Breast epithelium (tissue), 4 donors: ENCODE data around the gene SYNGR1. TPM values are rescaled to one million over a fixed set of nuclear protein-coding genes. Genes with fewer than 3 reads are reported as not detected.
A peak's percentile ranks its signal among the peaks of the same experiment; 100 is the strongest.

Experiments used
- DNase-seq, 2 donors: peaks; one replicate each; pipeline ENCODE4 v3.0.0-alpha.2; 2019; ENCODE audit warnings: low spot score in 2 of 2
- H3K27ac ChIP-seq, 2 donors: fragments of 200-600 bp; sonication (generic) in 1 of 2; one replicate each; pipeline ENCODE4 v1.5.1; 2016 to 2019; ENCODE audit warnings: mild to moderate bottlenecking in 1 of 2
- H3K27me3 ChIP-seq, 2 donors: fragments of 200-600 bp; sonication (generic) in 1 of 2; one replicate each; pipeline versions ENCODE4 v1.5.1 to v1.6.0; 2017 to 2019; ENCODE audit warnings: control low read depth in 1 of 2, mild to moderate bottlenecking in 1 of 2
- H3K36me3 ChIP-seq: fragments of 200-600 bp; one replicate; pipeline ENCODE4 v1.5.1; 2019
- H3K4me1 ChIP-seq, 2 donors: fragments of 200-600 bp; sonication (generic); one replicate each; pipeline ENCODE4 v1.5.1; 2016 to 2019; ENCODE audit warnings: control low read depth in 1 of 2
- H3K4me3 ChIP-seq, 3 donors: fragments of 200-600 bp; sonication (generic); 1 replicate in 2 of 3; 2 replicates in 1 of 3; pipeline ENCODE4 v1.5.1; 2016 to 2019; ENCODE audit warnings: mild to moderate bottlenecking in 3 of 3, moderate library complexity in 2 of 3
- H3K9me3 ChIP-seq, 2 donors: fragments of 200-600 bp; sonication (generic) in 1 of 2; one replicate each; pipeline ENCODE4 v1.5.1; 2016 to 2019; ENCODE audit warnings: control low read depth in 1 of 2
- POLR2A ChIP-seq: fragments of 450-650 bp; IDR thresholded peaks from one replicate; pipeline ENCODE4 v1.6.1; 2016; ENCODE audit warnings: antibody characterized with exemption, mild to moderate bottlenecking, moderate library complexity
- POLR2AphosphoS5 ChIP-seq, 3 donors: sonication (generic); formaldehyde crosslinking; IDR thresholded peaks; one replicate each; pipeline ENCODE4 v1.6.1; 2017; ENCODE audit warnings: antibody characterized with exemption in 3 of 3
- intact Hi-C: fragments of 100-400 bp; cut with DNase I; formaldehyde crosslinking; loops from one replicate; pipeline ENCODE4 v1.15.1; 2023; ENCODE audit warnings: low total_unique reads
- total RNA-seq, 3 donors: library from RNA; depleted of rRNA; stranded (reverse); fragments of >200 nt; gene quantifications; one replicate each; pipeline ENCODE4 v1.1.0, GENCODE V29; 2016
- TF ChIP-seq, protein P1 (sequence below), 3 donors: fragments of 450-650 bp; IDR thresholded peaks; one replicate each; pipeline ENCODE4 v1.5.1; 2016 to 2017; ENCODE audit warnings: antibody characterized with exemption in 3 of 3, mild to moderate bottlenecking in 3 of 3, moderate library complexity in 3 of 3

The SYNGR1 gene
- total RNA-seq, 3 donors from 2014 or later = 6.9 to 22.3 (median 20.5) TPM

DNA sequence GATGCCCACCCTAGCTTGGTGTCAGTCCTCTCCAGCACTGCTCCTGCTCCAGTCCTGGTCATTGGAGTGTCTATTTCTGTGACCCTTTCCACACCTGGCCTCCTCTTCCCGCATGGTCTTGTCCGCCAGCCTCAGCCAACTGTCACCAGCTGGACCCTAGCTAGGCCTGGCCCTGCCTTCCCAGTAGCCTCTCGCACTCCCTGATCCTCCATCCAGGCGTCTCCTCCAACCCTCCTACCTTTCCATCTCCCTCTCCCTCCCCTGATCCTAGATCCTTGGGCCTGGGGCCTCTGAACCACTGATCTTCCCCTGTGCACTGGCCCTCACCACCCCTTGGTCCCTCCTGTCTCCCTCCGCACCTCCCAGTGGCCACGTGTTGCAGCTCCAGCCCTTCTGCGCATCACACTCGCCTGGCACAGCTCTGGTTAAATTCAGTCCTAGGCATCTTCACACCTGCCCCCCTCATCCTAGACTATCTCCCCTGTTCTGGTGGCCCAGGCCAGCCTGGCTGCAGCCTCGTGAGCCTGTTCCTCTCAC lies 9.9 kb downstream of the SYNGR1 start:
- intact Hi-C loops = loop anchor here (5.0 kb wide), 1 partner anchor 1077 kb away; no protein-coding TSS in a partner anchor
- H3K27me3 ChIP-seq = no peaks in the 10 kb centered on the region
- H3K4me1 ChIP-seq = no peaks in the 10 kb centered on the region
- TF ChIP-seq POLR2AphosphoS5 (IDR thresholded peaks at IDR 0.05) = no peak
- no peak for TF ChIP-seq POLR2A
- TF ChIP-seq, protein P1, sequence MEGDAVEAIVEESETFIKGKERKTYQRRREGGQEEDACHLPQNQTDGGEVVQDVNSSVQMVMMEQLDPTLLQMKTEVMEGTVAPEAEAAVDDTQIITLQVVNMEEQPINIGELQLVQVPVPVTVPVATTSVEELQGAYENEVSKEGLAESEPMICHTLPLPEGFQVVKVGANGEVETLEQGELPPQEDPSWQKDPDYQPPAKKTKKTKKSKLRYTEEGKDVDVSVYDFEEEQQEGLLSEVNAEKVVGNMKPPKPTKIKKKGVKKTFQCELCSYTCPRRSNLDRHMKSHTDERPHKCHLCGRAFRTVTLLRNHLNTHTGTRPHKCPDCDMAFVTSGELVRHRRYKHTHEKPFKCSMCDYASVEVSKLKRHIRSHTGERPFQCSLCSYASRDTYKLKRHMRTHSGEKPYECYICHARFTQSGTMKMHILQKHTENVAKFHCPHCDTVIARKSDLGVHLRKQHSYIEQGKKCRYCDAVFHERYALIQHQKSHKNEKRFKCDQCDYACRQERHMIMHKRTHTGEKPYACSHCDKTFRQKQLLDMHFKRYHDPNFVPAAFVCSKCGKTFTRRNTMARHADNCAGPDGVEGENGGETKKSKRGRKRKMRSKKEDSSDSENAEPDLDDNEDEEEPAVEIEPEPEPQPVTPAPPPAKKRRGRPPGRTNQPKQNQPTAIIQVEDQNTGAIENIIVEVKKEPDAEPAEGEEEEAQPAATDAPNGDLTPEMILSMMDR (IDR thresholded peaks at IDR 0.05) = no peak
- no peak overlapping the region for H3K4me3 ChIP-seq
- H3K27ac ChIP-seq = peak overlapping the region in 1 of 2 donors; percentile 79
- H3K36me3 ChIP-seq = no peaks in the 10 kb centered on the region
- no peaks in the 10 kb centered on the region for H3K9me3 ChIP-seq
- DNase-seq = no peak

- Histone ChIP-seq H3K27me3 (no peaks in the 10 kb centered on the region), H3K9me3 (no peaks in the 10 kb centered on the region), H3K27ac (peak overlapping the region; percentile 79 to 82), H3K36me3 (no peaks in the 10 kb centered on the region), H3K4me1 (no peaks in the 10 kb centered on the region), H3K4me3 (no peak overlapping the region)
- DNase-seq = no peak
- TF ChIP-seq POLR2AphosphoS5 (IDR thresholded peaks at IDR 0.05) = no peak
- TF ChIP-seq, protein P1 (IDR thresholded peaks at IDR 0.05) = no peak
- no peak for TF ChIP-seq POLR2A
- intact Hi-C loops = loop anchor here (5.0 kb wide), 1 partner anchor 1078 kb away; no protein-coding TSS in a partner anchor
Observed at GRCh38 chr22:39360242-39360641, 10.5 kb downstream of the SYNGR1 start.

GRCh38 chr22:39360674-39361413 lies 11.1 kb downstream of the SYNGR1 start:
- H3K27me3 ChIP-seq = no peaks in the 10 kb centered on the region
- peak; percentile 53 to 82 for DNase-seq
- H3K4me1 ChIP-seq = no peaks in the 10 kb centered on the region
- H3K36me3 ChIP-seq = no peaks in the 10 kb centered on the region
- H3K9me3 ChIP-seq = no peaks in the 10 kb centered on the region
- no peak overlapping the region for H3K4me3 ChIP-seq
- TF ChIP-seq, protein P1 (IDR thresholded peaks at IDR 0.05) = no peak
- TF ChIP-seq POLR2AphosphoS5 (IDR thresholded peaks at IDR 0.05) (no peak), POLR2A (no peak)
- intact Hi-C loops = loop anchor here (5.0 kb wide), 1 partner anchor 1079 kb away; no protein-coding TSS in a partner anchor
- H3K27ac ChIP-seq = peak overlapping the region; percentile 79 to 82

DNA sequence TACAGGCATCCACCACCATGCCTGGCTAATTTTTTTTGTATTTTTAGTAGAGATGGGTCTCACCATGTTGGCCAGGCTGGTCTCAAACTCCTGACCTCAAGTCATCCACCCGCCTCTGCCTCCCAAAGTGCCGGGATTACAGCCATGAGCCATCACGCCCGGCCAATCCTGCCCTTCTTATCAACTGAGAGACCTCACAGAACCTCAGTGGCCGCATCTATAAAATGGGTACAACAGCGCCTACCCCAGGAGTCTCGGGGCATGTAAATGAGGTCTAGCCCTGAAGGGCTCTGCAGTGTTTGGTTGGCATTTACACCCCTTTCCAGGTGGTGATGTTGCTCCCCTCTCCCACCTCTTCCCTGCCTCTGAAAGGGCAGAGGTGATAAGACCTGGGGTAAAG lies 11.7 kb downstream of the SYNGR1 start:
- H3K36me3 ChIP-seq = no peaks in the 10 kb centered on the region
- TF ChIP-seq POLR2A = no peak
- TF ChIP-seq POLR2AphosphoS5 (IDR thresholded peaks at IDR 0.05) = no peak
- TF ChIP-seq, protein P1 (IDR thresholded peaks at IDR 0.05) = no peak
- intact Hi-C loops = loop anchor here (5.0 kb wide), 1 partner anchor 1079 kb away; no protein-coding TSS in a partner anchor

DNA sequence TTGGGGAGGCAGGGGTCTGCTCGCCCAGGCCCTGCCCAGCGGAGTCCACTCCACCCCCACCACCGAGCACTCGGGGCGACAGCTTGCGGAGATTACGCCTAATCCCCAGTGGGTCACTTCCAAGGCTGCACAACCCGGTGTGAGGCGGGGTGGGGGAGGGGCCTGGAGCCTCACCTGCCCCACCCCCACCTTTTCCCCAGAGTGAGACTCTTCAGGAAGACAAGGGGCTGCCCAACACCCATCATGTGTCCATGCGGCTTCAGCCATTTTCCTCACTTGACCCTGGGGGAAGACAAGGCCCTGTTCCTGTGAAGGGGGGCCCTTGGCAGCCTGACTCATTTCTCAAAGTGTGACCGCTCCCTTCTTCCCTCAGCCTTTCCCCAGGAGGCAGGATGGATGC lies 12.5 kb downstream of the SYNGR1 start:
- H3K27ac ChIP-seq = no peak overlapping the region

More for the DNA sequence above, 11.7 kb downstream of the SYNGR1 start:
- no peak overlapping the region for H3K4me3 ChIP-seq
- H3K27ac ChIP-seq = peak overlapping the region in 1 of 2 donors; percentile 61
- DNase-seq = no peak
- H3K4me1 ChIP-seq = no peaks in the 10 kb centered on the region
- no peaks in the 10 kb centered on the region for H3K27me3 ChIP-seq
- no peaks in the 10 kb centered on the region for H3K9me3 ChIP-seq

More for the DNA sequence above, 12.5 kb downstream of the SYNGR1 start:
- no peaks in the 10 kb centered on the region for H3K4me1 ChIP-seq
- no peaks in the 10 kb centered on the region for H3K27me3 ChIP-seq
- DNase-seq = no peak
- no peaks in the 10 kb centered on the region for H3K36me3 ChIP-seq
- intact Hi-C loops = loop anchor here (5.0 kb wide), 1 partner anchor 1080 kb away; no protein-coding TSS in a partner anchor
- H3K4me3 ChIP-seq = no peak overlapping the region
- no peaks in the 10 kb centered on the region for H3K9me3 ChIP-seq
- no peak for TF ChIP-seq POLR2A
- no peak for TF ChIP-seq POLR2AphosphoS5 (IDR thresholded peaks at IDR 0.05)
- TF ChIP-seq, protein P1 (IDR thresholded peaks at IDR 0.05) = no peak
